Embryonic facial prominence (tissue), 1 donor: ENCODE results near the gene ATXN7.

Experiments
- DNase-seq: peaks from one replicate; pipeline ENCODE4 v3.0.0-alpha.2; 2016; ENCODE audit errors: extremely low spot score

Gene ATXN7

GRCh38 chr3:63986831-63987230 is 123.2 kb downstream of the ATXN7 start:
- DNase-seq = no peak

DNA sequence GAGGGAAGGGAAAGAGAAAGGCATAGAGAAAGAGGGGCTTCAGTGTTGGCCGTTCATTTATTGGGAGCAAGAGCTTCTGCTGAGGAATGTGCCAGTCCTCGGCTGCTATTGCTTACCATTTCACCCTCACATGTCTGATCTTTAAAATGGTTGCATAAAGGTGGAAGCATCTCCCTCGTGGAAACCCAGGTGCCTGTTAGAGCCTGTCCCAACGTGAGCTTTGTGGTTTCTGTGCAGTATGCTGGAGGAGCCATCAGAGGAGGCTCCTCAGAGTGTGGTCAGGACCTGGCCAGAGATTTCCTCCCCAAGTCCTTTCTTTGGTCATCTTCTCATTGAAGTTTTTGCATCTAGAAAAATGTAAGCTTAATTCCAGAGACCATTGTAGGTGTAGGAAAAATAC is 125.3 kb downstream of the ATXN7 start:
- DNase-seq = no peak

DNA sequence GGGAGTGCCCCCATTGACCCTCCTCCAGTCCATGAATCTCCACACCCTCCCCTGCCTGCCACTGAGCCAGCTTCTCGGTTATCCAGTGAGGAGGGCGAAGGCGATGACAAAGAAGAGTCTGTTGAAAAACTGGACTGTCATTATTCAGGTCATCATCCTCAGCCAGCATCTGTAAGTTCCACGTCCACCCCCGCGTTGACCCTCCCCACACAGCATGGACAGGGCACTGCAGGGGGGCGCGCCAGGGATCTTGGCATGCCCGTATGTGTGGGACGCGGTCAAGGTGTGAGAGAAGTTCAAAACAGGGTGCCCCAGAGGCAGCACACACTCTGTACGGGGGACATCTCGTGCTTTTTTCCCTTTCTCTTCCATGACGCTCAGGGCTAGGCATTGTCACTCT is 126.5 kb downstream of the ATXN7 start:
- no peak for DNase-seq

DNA sequence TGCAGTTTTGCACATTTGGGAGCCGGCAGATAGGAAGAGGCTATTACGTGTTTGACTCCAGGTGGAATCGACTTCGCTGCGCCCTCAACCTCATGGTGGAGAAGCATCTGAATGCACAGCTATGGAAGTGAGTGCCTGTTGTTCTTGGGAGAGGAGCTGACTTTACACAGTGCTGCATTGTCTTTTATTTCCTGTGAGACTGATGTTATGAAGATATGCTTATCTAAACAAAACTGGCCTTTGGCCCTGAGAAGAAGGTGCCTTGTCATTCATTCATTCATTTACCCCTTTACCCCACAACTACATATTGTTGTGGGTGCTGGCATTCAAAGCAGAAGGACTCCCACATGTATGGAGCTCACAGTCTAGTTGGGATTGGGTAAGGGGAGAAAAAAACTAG is 127.1 kb downstream of the ATXN7 start:
- DNase-seq = no peak

- no peak for DNase-seq
Observed at GRCh38 chr3:63991666-63992065, 128.0 kb downstream of the ATXN7 start.

DNA sequence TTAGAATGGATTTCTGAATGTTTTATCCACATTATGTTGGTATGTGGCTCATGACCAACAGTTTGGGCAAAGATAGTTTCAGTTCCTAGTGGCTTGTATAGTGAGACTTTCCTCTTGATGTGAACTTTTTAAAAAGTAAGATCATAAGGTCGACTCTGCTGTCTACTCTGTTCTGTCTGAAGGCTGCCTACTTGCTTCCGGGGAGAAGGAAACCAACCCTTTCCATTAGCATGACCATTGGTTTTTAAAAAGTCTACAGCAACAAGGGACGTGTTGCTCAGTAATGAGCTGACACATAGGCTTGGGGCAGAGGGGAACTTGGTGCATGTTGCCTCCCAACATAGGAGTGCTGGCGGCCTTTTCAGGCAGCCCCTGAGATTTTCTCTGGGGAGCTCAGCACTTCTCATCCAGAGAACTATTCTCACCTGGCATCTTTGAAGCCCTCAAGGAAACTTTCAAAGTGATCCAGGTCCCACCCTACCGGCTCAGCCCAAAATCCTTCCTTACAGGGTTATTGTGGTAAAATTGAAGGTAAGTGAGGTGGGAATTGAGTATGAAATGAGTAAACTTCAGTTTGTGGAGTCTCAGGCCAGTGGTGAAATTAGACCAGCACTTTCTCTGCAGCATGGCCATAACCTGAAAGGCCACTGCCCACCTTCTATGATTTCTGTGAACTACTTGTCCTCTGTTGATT is 129.0 kb downstream of the ATXN7 start:
- DNase-seq = no peak

DNA sequence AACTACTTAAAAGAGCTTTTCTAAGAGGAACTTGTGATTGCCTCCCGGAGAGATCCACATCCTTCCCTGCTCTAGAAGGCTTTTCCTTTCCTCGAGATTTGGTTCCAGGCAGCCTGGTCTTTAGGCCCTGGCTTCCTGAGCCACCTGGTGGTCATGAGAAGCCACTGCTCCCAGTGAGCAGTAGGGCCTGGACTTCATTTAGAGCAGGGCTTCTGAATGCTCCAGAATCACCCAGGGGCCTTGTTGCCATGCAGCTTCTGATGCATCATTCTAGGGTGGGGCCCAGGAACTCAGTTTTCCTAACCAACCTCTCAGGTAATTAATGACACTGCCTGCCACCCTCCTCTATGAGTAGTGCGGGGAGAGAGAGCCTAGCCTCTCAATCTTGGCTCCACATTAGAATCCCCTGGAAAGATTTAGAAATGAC is 130.0 kb downstream of the ATXN7 start:
- DNase-seq = peak; percentile 47

GRCh38 chr3:63995086-63995485 is 131.4 kb downstream of the ATXN7 start:
- no peak for DNase-seq

DNA sequence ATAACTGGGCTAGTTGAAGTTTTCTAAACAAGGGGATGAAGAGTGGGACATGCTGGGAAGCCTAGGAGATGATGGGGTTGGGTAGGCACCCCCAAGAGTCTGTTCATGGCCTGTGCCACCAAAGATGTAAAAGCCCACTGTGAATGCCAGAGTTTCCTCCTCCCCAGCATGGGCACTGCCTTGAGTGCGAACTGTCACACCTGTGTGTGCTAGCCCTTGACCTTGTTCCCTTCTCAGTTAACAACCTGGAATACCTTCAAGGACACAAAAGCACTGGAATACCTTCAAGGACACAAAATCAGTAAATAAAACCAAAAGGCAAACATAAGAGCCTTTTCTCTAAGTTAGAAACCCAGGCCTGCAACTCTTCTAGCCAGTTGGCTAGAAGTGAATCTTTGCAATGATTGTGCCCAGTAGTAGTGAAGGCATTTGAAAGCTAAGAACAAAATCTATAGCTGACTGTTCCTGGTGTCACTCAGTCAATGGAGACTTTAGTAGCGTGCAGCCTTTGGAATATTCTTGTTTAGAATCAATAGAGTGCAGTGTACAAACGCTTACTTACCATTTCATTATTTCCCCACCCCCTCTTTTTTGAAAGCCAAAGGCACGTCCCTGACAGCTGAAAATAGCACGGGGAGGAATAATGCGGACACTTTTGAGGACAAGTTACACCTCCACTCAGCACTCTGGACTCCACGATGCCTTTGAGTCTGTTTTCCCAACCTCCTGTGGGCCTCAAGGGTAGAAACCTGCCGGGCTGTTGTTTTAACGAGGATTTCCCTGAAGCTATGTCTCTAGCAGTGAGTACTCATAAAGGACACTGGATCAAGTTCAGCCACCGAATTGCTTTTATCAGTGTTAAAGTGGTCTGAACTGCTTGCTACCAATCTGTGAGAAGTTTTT is 135.4 kb downstream of the ATXN7 start:
- DNase-seq = no peak

DNA sequence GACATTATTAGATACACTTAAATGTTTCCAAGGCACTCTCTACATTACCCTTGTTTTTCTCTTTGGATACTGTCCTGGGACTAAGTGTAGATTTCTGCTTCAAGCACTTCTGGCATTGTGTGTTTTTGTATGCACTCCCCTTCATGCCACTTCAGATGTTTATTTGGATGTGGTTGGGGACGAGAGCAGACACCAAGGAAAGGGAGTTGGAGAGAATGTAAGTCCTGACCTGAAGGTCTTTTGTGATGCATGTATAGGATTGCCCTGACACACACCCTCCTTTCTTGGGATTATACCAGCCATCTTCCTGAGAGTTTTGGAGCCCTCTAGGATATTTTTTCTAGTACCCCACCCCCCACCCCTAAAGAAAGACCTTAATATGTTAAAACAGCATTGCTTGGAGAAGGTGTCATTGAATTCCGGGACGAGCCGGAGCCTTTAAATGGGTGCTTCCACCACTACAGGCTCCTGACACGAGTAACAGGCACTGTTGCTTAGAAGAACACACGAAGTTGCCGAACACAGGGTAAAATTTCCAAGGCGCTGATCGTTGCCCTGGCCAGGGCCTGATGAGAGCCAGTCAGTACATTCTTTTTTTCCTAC is 136.9 kb downstream of the ATXN7 start:
- no peak for DNase-seq

GRCh38 chr3:64002233-64002632 is 138.6 kb downstream of the ATXN7 start:
- DNase-seq = no peak

GRCh38 chr3:64003589-64003988 is 139.9 kb downstream of the ATXN7 start:
- no peak for DNase-seq

DNA sequence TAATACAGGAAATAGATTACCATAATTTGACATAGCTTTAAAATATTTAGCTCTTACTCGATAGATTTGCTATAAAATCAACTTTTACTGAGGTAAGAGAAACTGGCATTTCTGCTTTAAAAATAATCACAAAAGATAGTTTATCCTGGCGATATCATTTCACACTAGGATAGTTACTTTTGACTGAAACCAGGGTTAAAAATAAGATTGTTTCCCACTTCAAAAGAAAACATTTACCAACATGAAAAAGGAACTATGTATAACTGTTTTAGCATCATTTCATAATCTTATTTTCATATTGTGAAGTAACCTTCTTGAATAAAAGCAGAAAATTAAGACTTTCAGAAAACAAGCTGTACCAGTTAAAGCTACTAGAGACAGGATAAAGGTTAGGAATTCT is 144.3 kb downstream of the ATXN7 start:
- DNase-seq = no peak

GRCh38 chr3:64008487-64009351 is 145.1 kb downstream of the ATXN7 start:
- no peak for DNase-seq

DNA sequence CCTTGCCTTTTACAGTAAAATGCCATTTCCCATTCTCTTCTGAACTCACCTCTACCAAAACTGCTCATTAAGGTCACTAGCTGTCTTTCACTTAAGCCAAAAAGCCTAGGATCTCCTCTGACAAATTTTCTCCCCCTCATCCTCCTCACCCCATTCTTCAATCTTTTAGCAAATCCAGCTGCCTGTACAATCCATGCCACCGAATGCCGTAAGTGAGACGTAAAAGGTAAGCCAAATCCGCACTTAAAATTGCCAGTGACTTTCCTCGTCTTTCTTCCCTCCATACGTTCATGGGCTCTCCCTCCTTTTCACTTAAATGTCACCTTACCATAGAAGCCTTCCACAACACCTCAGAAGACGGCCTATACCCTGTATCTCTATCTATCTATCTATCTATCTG is 145.9 kb downstream of the ATXN7 start:
- no peak for DNase-seq

DNA sequence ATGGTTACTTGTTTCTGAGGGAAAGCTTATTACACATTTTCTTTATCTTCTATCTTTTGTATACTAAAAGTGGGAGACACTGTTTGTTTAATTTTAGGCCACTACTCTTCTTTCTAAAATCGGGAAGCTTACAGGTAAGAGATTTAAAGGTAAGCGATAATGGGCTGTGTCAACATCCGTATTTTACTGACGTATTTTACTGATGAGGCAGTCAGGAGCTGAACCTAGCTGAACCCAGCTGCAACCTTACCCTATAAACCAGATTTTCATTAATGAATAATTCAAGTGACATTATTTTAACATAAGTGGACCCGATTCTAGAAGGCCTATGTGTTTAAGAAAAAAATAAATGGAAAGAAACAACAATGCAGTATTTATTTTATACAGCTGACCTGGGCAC is 146.5 kb downstream of the ATXN7 start:
- no peak for DNase-seq

DNA sequence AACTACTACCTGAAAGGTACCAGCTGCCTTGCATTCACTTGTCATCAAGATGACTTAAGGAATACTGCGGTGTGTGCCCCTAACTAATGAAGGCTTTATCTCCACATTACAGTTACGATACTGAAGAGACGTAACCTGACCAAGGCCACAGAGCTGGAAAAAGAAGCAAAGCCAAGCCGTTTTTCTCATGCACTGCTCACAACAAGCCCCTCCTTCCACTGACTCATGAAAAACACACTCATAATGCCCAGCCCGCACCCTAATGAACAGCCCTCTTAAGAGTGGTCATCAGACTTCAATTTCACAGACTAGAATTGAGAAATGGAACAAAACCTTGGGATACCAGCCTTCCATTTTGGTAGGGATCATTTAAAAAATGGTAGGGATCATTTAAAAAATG is 148.0 kb downstream of the ATXN7 start:
- DNase-seq = no peak

GRCh38 chr3:64016941-64017620 is 153.4 kb downstream of the ATXN7 start:
- no peak for DNase-seq

- no peak for DNase-seq
Observed at GRCh38 chr3:64019271-64019670, 155.6 kb downstream of the ATXN7 start.

DNA sequence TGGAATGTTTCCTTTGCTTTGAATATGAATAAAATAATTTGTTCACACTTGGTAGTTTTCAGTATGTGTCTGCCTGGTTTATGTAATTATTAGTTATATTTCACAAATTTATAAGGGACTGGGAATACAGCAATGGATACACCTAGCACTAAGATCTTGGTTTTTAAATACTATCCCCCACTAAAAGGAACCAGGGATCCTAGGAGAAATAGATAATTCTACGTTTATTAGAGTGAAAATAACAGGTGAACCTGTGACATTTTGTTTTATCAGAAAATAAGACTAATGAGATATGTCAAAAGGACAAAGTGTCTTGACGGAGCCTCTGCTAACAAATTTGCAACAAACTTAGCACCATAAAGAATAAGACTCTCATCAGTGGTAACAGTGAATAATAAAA is 156.2 kb downstream of the ATXN7 start:
- no peak for DNase-seq

GRCh38 chr3:64021922-64022321 is 158.3 kb downstream of the ATXN7 start:
- no peak for DNase-seq
